ENCODE measurements around the gene COL4A2.

The COL4A2 gene

DNA sequence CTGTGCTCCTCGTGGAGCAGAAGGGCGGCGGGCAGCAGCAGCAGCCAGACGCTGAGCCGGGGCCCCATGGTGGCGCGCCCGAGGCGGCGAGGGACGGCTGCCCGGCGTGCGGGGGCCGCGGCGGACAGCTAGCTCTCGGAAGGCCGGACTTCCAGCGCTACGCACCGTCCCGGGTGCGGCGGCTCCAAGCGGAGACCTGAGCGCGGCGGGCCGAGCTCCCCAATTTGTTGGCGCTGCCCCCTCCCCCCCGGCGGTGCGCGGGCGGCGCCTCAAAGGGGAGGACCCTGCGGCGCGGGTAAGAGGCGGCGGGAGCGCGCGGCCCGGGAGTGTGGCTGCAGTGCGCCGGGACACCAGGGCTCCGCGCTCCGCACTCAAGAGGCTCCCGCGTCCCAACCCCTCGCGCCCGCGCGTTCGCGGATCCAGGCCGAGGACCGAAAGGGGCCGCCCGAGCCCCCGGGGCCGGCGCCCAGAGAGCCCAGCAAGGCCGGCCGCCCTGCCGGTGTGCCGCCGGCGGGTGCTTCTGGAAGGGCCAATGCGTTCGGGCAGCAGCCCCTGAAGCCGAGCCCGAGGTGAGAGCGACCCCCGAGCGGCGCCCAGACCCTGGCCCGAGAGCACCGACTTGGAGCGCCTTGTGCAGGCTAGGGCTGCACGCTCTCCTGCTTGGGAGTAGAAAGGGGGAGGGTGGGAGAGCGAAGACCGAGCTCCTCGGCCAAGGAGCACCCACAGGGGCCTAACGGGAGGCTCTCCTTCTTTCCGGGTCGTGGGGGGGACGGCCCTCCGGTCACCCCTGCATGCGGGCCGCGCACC lies at the start of gene COL4A2, which contains the start of gene COL4A1:
Gene COL4A2 (plus strand): TSS at position 325 of the 807 bp plus-strand sequence. CDS start 620 bp downstream, outside the sequence.
Gene COL4A1 (minus strand): TSS at position 198 of the 807 bp plus-strand sequence. CDS start 130 bp downstream, at position 68.
- H3K4me2 ChIP-seq (ENCODE audit: low read depth, low read length, poor library complexity, severe bottlenecking): no peak within 1 kb of the TSS
- H3K4me3 ChIP-seq (ENCODE audit: low read length, poor library complexity, severe bottlenecking): no peak within 1 kb of the TSS
- no peak within 1 kb of the TSS for H2AFZ ChIP-seq (ENCODE audit: low read length)
- H3K9me3 ChIP-seq (ENCODE audit: insufficient read depth, low read depth, low read length): no peaks in the 10 kb centered on the region
- H3K79me2 ChIP-seq (ENCODE audit: insufficient read depth, low read length): no peaks in the 10 kb centered on the region
- H4K20me1 ChIP-seq (ENCODE audit: insufficient read depth, low read length, poor library complexity, severe bottlenecking): no peaks in the 10 kb centered on the region
- no peaks in the 10 kb centered on the region for H3K4me1 ChIP-seq (ENCODE audit: insufficient read depth, low read length, poor library complexity, severe bottlenecking)
- H3F3A ChIP-seq (ENCODE audit: low read depth): no peaks in the 10 kb centered on the region
- no peaks in the 10 kb centered on the region for H3K36me3 ChIP-seq (ENCODE audit: insufficient read depth, low read length)
- no peak within 1 kb of the TSS for H3K9ac ChIP-seq (ENCODE audit: low read depth, low read length, poor library complexity, severe bottlenecking)
- TF ChIP-seq, protein P1, sequence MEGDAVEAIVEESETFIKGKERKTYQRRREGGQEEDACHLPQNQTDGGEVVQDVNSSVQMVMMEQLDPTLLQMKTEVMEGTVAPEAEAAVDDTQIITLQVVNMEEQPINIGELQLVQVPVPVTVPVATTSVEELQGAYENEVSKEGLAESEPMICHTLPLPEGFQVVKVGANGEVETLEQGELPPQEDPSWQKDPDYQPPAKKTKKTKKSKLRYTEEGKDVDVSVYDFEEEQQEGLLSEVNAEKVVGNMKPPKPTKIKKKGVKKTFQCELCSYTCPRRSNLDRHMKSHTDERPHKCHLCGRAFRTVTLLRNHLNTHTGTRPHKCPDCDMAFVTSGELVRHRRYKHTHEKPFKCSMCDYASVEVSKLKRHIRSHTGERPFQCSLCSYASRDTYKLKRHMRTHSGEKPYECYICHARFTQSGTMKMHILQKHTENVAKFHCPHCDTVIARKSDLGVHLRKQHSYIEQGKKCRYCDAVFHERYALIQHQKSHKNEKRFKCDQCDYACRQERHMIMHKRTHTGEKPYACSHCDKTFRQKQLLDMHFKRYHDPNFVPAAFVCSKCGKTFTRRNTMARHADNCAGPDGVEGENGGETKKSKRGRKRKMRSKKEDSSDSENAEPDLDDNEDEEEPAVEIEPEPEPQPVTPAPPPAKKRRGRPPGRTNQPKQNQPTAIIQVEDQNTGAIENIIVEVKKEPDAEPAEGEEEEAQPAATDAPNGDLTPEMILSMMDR (conservative IDR thresholded peaks at IDR 0.05; ENCODE audit: low read length): no peak
- no peak for TF ChIP-seq EZH2phosphoT487 (IDR thresholded peaks at IDR 0.05; ENCODE audit: borderline replicate concordance)
- H3K27me3 ChIP-seq (ENCODE audit: insufficient read depth, low read length, poor library complexity, severe bottlenecking): no peaks in the 10 kb centered on the region
- H3K9me2 ChIP-seq (replicated peaks; ENCODE audit: low read depth, low read length): no peaks in the 10 kb centered on the region

DNA sequence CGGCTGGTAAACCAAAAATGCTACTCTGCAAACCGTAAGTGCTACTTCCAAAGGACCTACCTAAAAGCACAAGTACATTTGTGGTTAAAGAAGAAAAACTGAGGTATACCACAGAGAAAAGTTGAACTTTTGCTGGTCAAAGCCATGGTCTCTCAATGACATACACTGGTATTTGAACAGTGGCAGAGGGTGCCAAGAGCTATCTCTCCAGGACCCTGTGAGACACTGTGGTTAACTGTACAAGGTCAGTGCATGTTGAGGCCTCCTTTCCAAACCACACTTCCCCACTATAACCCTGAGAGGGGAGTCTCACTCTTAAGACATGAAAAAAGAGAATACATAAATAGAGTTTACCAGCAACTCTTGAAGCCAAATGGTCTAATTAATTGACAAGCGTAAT lies 49.7 kb upstream of the COL4A2 start:
- H3K36me3 ChIP-seq (ENCODE audit: insufficient read depth, low read length): no peaks in the 10 kb centered on the region
- H3F3A ChIP-seq (ENCODE audit: low read depth): no peaks in the 10 kb centered on the region
- no peak overlapping the region for H3K4me3 ChIP-seq (ENCODE audit: low read length, poor library complexity, severe bottlenecking)
- H2AFZ ChIP-seq (ENCODE audit: low read length): no peak overlapping the region
- no peak for TF ChIP-seq EZH2phosphoT487 (IDR thresholded peaks at IDR 0.05; ENCODE audit: borderline replicate concordance)
- TF ChIP-seq, protein P1 (conservative IDR thresholded peaks at IDR 0.05; ENCODE audit: low read length): no peak
- no peak overlapping the region for H3K4me2 ChIP-seq (ENCODE audit: low read depth, low read length, poor library complexity, severe bottlenecking)
- no peaks in the 10 kb centered on the region for H4K20me1 ChIP-seq (ENCODE audit: insufficient read depth, low read length, poor library complexity, severe bottlenecking)
- no peaks in the 10 kb centered on the region for H3K9me3 ChIP-seq (ENCODE audit: insufficient read depth, low read depth, low read length)
- H3K27me3 ChIP-seq (ENCODE audit: insufficient read depth, low read length, poor library complexity, severe bottlenecking): no peaks in the 10 kb centered on the region
- no peak overlapping the region for H3K9ac ChIP-seq (ENCODE audit: low read depth, low read length, poor library complexity, severe bottlenecking)
- no peaks in the 10 kb centered on the region for H3K9me2 ChIP-seq (replicated peaks; ENCODE audit: low read depth, low read length)
- H3K4me1 ChIP-seq (ENCODE audit: insufficient read depth, low read length, poor library complexity, severe bottlenecking): no peaks in the 10 kb centered on the region
- H3K79me2 ChIP-seq (ENCODE audit: insufficient read depth, low read length): no peaks in the 10 kb centered on the region

DNA sequence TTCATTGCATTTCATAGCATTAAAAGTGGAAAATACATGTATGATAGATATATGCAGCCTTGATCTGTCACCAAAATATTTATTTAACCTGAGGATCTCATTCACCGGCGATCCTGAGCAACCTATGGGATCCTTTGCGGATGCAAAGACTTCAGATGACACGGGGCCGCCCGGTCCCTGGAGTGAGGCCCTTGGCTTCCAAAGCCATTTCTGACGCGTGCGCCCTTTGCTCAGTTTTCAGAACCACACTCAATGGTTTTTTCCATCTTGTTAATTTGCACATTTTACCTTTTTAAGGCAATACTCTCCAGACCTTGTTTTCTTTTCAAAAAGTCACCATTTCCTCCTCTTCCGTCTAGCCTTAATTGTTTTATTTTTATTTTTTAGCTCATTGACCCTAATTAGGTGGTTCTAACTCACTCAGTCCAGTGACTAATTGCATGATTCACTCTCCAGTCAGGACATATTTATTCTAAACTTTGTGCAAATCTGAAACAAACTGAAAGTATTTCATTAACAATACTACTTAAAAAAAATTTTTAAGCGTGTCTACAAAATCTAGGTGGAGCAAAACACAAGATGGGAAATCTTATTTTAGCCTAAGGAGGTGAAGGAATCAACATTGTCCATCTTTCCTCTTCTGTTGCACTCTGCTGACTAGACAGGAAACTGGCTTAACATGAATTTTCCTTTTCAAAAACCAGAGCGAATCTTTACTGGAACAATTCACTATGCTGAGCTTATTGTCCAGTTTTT lies 48.0 kb upstream of the COL4A2 start:
- TF ChIP-seq, protein P1 (conservative IDR thresholded peaks at IDR 0.05; ENCODE audit: low read length): no peak
- TF ChIP-seq EZH2phosphoT487 (IDR thresholded peaks at IDR 0.05; ENCODE audit: borderline replicate concordance): no peak
- no peaks in the 10 kb centered on the region for H3K4me1 ChIP-seq (ENCODE audit: insufficient read depth, low read length, poor library complexity, severe bottlenecking)
- H3K27me3 ChIP-seq (ENCODE audit: insufficient read depth, low read length, poor library complexity, severe bottlenecking): no peaks in the 10 kb centered on the region
- no peaks in the 10 kb centered on the region for H3K9me3 ChIP-seq (ENCODE audit: insufficient read depth, low read depth, low read length)
- no peaks in the 10 kb centered on the region for H3K9me2 ChIP-seq (replicated peaks; ENCODE audit: low read depth, low read length)
- no peaks in the 10 kb centered on the region for H3K36me3 ChIP-seq (ENCODE audit: insufficient read depth, low read length)
- H3K79me2 ChIP-seq (ENCODE audit: insufficient read depth, low read length): no peaks in the 10 kb centered on the region
- no peaks in the 10 kb centered on the region for H3F3A ChIP-seq (ENCODE audit: low read depth)
- H4K20me1 ChIP-seq (ENCODE audit: insufficient read depth, low read length, poor library complexity, severe bottlenecking): no peaks in the 10 kb centered on the region
- no peak overlapping the region for H2AFZ ChIP-seq (ENCODE audit: low read length)
- H3K4me2 ChIP-seq (ENCODE audit: low read depth, low read length, poor library complexity, severe bottlenecking): no peak overlapping the region
- H3K4me3 ChIP-seq (ENCODE audit: low read length, poor library complexity, severe bottlenecking): no peak overlapping the region
- no peak overlapping the region for H3K9ac ChIP-seq (ENCODE audit: low read depth, low read length, poor library complexity, severe bottlenecking)
